Dermis blood vessel endothelial cell (primary cell): ENCODE data around the gene UFD1. TPM values are rescaled to one million over a fixed set of nuclear protein-coding genes. Genes with fewer than 3 reads are reported as not detected.

ENCODE experiments used
- DNase-seq: peaks from one replicate; pipeline ENCODE4 v3.0.0; 2010
- total RNA-seq: library from RNA; depleted of rRNA; stranded (reverse); fragments of >200 nt; gene quantifications from 2 replicates; pipeline ENCODE4 v1.2.3, GENCODE V29; 2014

Gene UFD1
- total RNA-seq, 1 donor from 2014 or later: 147 TPM

DNA sequence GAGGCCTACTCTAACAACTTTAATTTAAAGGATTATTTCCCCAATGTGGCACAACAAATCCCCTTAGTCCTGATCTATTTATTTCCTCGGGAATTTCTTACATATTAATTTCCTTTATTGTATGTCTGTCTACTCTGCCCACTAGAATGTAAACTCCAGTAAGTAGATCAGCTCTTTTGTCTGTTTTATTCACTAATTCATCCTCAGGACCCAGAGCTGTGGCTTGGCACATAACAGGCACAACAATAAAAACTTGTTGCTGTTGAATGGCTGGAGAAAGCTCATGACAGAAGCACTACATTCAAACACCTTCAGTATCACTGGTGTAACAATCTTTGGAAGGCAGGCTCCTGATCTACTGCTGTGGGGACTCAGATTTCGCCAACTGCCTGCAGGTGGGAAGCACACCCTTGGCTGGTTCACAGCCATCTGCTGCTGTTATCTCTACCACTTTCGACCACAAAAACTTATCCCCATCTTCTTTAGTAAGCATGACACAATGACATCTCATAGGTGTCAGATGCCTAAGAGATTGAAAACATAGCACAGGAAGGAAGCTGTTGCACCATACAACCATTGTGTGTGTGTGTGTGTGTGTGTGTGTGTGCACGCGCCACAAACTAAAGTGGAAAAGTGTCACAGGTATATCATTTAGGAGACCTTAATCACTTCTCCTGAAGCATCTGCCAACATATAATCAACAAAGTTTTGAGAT lies 59.4 kb downstream of the UFD1 start:
- DNase-seq: no peak

DNA sequence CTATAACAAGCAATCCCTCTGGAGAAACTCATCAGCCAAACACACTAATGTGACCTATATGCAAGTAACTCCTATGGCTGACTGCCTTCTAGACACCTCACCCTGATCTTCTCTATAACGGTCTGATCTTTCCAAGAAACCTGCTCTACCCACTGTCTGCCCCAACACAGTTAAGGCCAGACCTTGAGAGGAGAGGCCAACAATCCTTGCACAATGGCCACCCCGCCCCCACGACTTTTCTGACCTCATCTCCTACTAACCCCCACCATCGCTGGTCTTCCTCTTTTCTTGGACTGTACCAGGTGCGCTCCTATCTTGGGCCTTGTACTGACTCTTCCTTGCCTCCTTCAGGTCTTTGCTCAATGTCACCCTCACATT lies 59.9 kb downstream of the UFD1 start:
- no peak for DNase-seq

DNA sequence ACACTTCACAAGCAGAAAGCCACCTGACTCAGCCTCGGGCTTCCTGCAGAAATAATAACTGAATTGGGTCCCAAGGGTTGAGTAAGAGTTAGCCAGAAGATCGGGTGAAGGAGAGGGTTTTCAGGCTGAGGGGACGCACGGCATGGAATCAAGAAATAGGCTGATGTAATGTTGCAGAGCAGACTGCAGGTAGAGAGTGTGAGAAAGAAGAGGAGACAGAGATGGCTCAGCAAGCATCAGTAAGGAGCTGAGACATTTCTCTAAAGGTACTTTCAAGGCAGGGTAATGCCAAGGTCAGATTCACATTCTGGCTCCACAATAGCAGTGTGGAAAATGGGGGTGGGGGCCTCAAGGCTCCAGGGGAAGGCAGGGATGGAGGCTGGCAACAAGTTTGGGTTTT lies 66.1 kb downstream of the UFD1 start:
- no peak for DNase-seq

DNA sequence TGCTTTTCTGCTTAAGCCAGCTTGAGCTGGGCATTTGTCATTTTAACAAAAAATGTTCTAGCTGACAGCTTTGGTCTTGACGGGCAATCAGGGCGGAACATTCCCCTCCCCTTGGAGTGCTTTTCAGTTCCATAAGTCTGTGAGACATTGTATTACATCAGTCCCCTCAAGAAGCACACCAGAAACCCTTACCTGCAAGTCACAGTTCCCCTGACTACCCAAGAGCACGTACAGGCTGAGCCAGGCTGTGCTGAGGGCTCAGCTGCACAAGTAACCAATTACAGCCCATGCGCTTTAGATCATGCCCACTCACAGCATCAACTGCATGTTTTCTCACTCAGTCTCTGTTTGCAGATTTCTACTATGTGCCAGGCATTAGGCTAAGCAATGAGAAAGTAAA lies 66.5 kb downstream of the UFD1 start:
- DNase-seq: no peak

DNA sequence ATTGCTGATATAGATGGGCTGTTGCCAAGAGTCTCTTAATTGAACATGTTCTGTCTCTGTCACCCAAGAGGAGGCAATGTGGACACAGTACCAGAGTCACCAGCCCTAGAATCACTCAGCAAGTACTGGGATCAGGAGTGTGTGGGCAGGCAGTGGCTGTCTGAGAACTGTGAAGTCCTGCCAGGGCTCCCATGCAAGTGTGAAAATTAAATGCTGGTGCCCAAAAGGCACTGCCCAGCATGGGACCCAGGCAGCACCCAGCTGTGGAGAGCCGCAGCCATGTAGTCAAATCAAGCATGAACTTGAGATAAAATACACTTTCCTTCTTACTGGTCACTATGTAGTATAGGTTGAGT lies 67.3 kb downstream of the UFD1 start:
- no peak for DNase-seq

DNA sequence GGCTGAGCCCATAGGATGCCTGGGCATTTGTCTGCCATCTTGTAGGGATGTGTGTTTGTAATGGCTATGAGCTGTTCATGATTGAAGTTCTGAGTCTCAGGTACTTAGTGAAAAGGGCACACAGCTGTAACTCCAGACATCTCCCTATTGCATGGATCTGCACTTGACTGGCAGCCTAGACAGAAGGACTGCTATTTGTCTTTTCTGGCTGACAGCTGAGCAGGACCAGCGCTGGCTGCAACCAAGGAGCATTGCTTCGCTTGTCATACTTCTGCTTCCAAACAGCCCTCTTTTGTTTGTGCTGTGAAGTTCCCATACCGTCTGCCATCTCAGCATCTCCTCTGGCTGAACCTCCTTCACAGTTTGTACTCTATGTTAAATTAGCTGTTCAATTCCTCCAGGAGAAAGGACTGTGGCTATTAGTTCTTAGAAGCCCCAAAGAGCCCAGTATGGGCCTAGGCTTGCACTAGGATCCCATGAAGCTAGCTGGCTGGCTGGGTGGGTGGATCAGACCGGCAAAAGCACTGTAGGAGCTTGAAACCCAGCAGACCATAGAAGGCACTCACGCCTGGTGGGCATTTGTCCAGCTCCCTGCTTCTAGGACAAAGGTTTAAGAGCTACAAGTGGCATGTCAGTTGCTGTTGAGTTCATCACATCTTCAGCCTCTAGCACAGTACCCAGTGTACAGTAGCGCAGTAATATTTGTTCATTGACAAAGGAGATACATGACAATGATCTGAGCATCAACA lies 67.9 kb downstream of the UFD1 start:
- DNase-seq: no peak

DNA sequence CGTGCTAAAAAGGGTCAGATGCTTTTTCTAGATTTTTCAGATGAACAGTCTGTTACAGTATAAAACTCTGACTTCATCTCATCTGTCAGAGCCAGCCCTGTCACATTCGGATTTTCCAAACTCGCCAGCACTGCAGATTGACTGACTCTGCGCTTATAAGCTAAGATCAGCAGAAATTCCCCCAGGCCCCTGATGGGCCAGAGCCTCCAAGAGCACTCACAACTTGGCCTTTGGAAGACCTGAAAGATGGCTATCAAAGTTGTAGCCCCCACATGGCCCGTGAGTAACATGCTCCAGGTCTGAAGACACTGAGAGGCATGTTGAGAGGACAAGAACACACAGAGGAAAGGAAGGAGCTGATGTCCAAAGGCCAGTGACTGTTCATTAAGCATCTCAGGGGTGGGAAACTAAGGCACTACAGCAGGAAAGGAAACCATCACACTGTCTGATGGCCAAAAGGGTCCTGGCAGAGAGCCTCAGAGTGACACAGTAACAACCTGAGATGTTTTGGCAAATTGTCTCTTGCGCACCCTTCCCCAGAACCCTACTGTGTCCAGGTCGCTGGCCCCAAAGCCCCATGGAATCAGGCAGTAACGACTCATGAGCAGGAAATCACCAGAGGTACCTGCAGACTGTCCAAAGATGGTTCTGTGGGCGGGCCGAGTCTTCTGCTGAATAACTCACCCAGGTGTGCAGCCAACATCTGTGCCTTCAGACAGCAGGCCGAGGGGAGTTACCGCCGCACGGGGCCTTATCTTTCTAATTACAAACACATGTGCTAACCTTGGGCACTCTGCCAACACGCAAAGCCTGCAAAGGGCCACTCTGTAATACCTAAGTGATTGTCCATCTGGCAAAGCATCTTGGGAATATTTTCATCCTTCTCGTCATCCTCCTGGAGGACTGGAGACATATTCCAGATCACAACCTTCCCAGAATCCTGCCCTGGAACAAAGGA lies 71.1 kb downstream of the UFD1 start:
- no peak for DNase-seq

DNA sequence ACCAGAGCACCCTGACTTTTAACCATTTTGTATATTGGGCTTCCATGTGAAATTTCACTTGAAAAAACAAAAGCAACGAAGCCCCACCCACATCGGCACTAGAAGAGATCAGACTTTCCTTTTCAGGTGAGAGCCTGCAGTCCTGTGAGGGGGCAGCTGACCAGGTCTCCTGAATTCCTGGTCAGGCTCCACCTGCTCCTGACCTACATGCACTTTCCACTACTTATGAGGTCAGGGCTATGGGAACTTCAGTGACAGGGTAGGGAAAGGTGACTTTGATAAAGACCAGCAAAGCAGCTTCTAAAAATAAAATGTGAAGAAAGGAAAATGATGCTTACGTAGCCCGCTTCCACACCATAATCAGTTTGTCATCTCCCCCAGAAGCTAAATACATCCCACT lies 72.1 kb downstream of the UFD1 start:
- DNase-seq: no peak

DNA sequence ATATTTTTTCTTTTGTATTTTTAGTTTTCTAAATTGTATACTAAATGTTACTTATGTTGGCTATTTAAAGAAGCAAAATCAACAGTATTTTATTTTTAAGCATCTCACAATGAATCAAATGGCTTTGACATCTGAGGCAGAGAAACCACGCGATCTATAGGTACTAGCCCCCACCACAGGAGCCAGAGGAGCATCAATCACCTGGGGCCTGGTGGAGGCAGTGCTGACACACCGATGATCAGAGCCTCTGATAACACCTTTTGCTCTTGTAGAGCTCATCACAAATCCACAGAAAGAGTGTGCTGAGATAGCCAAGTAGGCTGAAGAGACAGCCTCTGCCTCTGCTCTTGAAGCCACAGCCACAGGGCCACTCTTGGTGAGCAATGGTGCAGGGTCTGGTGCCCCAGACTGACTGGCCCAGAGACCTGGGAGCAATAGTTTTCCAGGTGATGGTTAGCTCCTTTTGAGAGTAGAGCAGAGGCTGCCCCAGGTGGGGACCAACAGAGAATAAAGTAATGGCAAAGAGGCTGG lies 72.6 kb downstream of the UFD1 start:
- no peak for DNase-seq

DNA sequence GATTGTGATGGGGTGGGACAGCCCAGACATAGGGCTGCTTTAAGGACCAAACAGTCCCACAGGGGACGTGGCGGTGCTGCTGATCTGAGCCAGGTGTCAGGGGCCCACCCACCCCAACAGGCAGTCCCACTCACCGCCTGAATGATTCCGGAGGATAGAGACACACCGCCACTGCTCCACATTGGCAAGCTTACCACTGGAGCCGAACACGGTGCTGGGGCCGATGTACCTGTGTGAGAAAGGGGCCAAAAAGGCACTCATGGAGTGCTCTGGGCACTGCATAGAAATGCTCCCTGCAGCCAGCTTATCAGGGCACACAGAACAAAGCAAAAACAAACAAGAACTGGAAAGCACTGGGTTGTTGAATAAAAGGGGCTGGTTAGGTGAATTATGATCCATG lies 73.3 kb downstream of the UFD1 start:
- no peak for DNase-seq

DNA sequence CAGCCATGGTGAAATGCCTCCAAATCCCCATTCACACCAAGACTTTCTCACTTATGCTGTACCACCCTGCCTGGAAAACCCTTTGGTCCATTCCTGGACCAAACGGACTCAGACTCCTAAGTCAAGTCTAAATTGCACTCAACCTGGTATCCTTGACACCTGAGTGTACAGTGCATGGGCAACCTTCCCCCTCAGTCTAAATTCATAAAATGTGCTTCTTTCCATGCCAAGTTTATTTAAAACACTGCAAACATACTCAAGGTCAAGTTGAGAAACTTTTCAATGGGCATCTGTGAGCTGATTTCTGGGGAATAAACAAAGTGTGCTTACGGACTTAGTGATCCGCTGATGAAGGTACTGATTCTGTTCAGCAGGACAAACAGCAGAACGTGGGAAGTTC lies 73.9 kb downstream of the UFD1 start:
- no peak for DNase-seq

DNA sequence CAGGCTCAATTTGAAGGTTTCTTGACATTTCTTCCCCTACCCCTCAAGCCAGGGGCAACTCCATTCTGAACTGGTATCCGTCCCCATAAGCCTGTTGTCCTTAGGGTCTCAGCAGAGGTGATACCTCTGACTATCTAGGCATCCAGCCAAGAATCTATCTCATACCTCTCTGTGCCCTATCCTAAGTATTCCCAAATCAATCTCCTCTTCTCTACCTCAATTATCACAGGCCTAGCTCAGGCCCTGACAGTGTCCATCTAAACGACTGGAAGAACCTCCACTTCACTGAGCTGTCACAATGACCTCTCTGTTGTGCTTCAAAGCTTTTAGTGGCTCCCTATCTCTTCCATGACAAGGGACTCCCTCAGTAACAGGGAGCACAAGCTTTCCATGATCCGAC lies 74.3 kb downstream of the UFD1 start:
- DNase-seq: no peak

DNA sequence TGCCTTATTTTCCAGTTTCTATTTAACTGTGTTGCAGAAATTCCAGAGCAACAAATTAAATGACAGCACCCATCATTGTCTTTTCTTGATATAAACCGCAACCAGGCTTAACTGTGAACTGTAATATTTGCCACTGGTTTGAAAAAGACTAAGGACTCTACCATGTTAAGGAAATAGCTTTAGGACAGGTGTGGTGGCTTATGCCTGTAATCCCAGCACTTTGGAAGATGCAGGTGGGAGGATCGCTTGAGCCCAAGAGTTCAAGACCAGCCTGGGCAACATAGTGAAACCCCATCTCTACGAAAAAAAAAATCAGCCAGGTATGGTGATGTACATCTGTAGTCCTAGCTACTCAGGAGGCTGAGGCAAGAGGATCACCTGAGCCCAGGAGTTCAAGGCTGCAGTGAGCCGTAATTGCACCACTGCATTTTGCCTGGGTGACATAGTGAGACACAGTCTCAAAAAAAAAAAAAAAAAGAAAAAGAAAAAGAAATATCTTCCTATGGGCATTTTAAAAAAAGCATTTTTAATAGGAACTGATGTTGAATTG lies 76.3 kb downstream of the UFD1 start:
- no peak for DNase-seq

DNA sequence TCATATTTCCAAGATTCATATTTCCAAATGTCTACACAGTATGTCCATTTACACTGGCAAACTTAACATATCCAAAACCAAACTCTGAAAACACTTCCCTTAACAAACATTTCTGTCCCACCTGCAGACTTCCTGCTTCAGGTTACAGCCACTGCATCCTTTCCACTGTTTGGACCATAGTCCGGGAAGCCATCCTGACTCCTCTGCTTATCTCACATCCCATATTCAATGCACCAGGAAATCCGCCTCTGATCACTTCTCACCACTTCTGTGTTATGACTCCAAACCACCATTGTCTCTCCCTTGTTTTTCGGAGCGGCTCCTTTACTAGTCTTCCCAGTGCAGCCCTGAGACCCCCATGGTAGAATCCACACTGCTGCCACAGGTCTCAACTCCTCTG lies 77.5 kb downstream of the UFD1 start:
- no peak for DNase-seq

DNA sequence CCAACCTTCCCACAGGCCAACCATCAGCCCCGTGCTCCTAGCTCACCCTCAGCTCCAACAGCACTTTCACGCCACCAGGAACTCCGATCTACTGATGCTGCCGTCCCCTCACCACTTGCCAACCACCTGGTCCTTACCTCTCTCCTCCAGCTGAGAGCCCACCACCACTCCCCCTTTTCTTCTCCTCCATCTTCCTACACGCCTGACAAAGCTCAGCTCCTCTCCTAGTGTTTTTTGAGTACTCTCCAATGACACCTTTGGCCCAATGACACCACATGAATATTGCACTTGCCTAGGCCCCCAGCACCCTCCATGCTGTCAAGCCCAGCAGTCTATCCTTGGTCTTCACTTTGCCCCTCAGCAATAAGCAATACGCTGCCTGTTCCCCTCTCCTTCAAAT lies 78.1 kb downstream of the UFD1 start:
- DNase-seq: no peak

Other genes with a start within 250 kb of the UFD1 start
- 4.2 and 4.9 TPM in 2 replicates for gene CLTCL1, start 187.5 kb downstream of the UFD1 start, total RNA-seq
- gene HIRA, start 47.5 kb downstream of the UFD1 start, total RNA-seq: 20.4 and 34.4 TPM in 2 replicates
- gene MRPL40, start 46.6 kb downstream of the UFD1 start, total RNA-seq: 29.4 and 31.4 TPM in 2 replicates
- gene C22orf39, start 31.5 kb downstream of the UFD1 start, total RNA-seq: 24.2 and 27.1 TPM in 2 replicates
- 12.4 and 35.3 TPM in 2 replicates for gene CDC45, start 727 bp upstream of the UFD1 start, total RNA-seq
- gene CLDN5, start 45.2 kb upstream of the UFD1 start, total RNA-seq: 1,341 and 2,150 TPM in 2 replicates
- gene SEPTIN5, start 235.3 kb upstream of the UFD1 start, total RNA-seq: 25.3 and 29.3 TPM in 2 replicates
- 5.3 and 5.4 TPM in 2 replicates for gene GP1BB, start 244.3 kb upstream of the UFD1 start, total RNA-seq